GM04504 (cell line): Measurements from ENCODE around the gene KPNA2.
A peak's percentile ranks its signal among the peaks of the same experiment; 100 is the strongest.
"Not testable (repeated sequence)": the region's sequence is repeated elsewhere in the genome, so short reads cannot be mapped to it uniquely, and the experiment has no call there.

Source experiments
- DNase-seq: peaks from one replicate; pipeline ENCODE4 v3.0.0-alpha.2; 2012; ENCODE audit warnings: low read depth

Gene KPNA2

DNA sequence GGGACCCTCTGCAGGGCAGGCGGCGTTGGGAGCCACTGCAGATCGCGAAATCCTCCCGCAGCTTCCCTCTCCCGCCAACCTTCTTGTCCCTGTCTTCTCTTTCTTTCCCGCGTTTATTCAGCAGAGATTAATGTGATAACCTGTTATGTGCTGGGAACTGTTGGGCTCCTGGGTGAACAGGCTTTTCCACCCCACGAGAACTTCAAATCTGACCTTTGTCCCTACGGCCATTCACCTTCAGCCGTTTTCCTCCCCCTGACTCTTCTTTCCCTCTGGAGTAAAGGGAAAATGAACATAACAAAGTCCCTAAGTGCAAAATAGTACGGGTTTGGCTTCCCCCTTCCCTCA lies 15.2 kb upstream of the KPNA2 start:
- no peak for DNase-seq

DNA sequence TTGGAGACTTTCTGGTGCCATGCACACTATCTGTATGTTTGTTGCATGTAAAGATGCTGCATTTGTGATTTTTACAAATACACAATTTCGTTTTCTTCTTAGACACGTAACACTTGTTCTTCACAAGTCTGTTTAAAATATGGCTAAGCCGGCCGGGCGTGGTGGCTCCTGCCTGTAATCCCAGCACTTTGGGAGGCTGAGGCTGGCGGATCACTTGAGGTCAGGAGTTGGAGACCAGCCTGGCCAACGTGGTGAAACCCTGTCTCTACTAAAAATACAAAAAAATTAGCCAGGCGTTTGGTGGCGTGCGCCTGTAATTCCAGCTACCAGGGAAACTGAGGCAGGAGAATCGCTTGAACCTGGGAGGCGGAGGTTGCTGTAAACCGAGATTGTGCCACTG lies 14.7 kb upstream of the KPNA2 start:
- DNase-seq: not testable (repeated sequence)

GRCh38 chr17:68021963-68022362 lies 13.6 kb upstream of the KPNA2 start:
- DNase-seq: no peak

DNA sequence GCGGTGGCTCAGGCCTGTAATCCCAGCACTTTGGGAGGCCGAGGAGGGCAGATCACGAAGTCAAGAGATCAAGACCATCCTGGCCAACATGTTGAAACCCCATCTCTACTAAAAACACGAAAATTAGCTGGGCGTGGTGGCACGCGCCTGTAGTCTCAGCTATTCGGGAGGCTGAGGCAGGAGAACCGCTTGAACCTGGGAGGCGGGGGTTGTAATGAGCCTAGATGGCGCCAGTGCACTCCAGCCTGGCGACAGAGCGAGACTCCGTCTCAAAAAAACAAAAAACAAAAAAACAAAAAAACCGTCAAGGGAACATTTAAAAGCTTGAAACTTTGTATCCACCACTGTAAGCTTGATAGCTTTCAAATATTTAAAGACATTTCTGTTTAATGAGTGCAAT lies 13.0 kb upstream of the KPNA2 start:
- DNase-seq: not testable (repeated sequence)

DNA sequence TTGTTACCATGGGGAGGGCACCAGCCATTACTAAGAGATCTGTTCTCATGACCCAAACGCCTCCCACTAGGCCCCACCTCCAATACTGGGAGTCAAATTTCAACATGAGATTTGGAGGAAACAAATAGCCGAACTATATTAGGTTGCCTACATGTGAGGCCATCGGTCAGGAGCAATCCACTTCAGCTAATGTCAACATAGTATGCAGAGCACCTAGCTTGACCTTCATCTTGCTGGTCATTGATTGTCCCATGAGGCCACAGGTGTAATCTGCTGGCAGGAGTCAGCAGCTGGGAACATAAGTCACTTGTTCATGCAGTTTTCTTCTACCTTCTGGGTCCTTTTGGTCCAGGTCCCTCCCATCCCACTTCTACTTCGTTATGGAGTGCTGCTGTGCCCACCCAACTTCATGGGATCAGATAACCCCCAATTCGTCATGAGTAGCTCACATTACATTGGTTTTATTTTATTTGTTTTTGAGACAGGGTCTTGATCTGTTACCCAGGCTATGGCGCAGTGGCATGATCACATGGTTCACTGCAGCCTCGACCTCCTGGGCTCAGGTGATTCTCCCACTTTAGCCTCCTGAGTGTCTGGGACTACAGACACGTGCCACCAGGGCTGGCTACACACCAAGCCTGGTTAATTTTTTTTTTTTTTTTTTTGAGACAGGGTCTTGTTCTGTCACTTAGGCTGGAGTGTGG lies 5.9 kb upstream of the KPNA2 start:
- no peak for DNase-seq

- DNase-seq: peak; percentile 14
Observed at GRCh38 chr17:68033636-68034451, 1.7 kb upstream of the KPNA2 start.

DNA sequence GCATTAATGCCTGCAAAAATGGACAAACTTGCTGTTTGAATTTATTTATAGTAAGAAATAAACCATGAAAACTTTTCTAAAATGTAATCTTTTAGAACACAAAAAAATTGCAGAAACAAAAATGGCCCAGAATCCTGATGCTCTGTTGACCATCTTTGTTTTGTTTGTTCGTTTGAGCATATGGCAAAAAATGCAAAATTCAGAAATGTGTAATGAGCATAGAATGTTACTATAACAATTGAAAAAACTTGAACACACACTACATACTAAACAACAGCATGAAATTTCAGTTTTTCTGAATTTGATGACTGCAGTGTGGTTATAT lies 1.1 kb upstream of the KPNA2 start:
- no peak for DNase-seq

DNA sequence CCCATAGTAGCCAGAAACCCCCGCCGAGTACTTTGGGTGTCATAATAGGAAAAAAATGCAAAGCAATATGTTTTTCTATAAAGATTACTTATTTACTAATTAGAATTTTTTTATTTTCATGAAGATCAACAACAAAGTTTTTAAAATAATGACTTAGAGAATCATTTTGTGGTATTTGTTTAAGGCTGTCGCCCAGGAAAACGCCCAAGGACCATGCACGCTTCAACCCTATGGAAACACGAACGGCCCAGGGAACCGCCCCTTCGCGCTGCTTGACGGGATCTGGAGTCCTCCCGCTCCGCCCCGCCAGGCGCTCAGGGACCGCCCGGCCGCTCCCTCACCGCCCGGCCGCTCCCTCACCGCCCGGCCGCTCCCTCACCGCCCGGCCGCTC lies 408 bp upstream of the KPNA2 start:
- no peak for DNase-seq

- no peak for DNase-seq
Observed at GRCh38 chr17:68036304-68037147, 991 bp downstream of the KPNA2 start.

GRCh38 chr17:68047153-68047846 lies 11.8 kb downstream of the KPNA2 start:
- DNase-seq: no peak

- not testable (repeated sequence) for DNase-seq
Observed at GRCh38 chr17:68047890-68048542, 12.5 kb downstream of the KPNA2 start.

GRCh38 chr17:68048996-68049395 lies 13.5 kb downstream of the KPNA2 start:
- no peak for DNase-seq

DNA sequence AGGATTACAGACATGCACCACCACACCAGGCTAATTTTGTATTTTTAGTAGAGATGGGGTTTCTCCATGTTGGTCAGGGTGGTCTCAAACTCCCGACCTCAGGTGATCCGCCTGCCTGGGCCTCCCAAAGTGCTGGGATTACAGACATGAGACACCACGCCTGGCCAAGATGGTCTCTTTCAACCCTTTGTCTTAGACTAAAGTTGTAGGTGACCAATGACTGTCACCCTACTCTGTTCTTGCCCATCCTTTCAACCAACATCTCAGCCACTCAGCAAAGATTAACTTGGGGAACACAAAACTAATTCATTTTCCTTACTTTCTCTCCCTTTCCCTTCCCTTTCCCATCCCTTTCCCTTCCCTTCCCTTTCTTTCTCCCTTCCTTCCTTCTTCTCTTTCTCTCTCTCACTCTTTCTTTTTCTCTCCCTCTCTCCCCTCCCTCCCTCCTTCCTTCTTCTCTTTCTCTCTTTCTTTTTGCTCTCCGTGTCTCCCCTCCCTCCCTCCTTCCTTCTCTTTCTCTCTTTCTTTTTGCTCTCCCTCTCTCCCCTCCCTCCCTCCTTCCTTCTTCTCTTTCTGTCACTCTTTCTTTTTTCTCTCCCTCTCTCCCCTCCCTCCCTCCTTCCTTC lies 14.4 kb downstream of the KPNA2 start:
- not testable (repeated sequence) for DNase-seq

DNA sequence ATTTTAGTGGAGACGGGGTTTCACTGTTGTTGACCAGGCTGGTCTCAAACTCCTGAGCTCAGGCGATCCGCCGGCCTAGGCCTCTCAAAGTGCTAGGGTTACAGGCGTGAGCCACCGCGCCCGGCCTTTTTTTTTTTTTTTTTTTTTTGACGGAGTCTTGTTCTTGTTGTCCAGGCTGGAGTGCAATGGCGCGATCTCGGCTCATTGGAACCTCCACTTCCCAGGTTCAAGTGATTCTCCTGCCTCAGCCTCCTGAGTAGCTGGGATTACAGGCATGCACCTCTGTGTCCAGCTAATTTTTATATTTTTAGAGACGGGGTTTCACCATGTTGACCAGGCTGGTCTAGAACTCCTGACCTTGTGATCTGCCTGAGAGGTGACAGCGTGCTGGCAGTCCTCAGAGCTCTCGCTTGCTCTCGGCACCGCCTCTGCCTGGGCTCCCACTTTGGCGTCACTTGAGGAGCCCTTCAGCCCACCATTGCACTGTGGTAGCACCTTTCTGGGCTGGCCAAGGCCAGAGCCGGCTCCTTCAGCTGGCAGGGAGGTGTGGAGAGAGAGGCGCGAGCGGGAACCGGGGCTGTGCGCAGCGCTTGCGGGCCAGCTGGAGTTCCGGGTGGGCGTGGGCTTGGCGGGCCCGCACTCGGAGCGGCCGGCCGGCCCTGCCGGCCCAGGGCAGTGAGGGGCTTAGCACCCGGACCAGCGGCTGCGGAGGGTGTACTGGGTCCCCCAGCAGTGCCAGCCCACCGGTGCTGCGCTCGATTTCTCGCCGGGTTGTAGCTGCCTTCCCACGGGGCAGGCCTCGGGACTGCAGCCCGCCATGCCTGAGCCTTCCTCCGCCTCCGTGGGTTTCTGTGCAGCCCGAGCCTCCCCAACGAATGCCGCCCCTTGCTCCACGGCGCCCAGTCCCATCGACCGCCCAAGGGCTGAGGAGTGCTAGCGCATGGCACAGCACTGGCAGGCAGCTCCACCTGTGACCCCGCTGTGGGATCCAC lies 16.1 kb downstream of the KPNA2 start:
- not testable (repeated sequence) for DNase-seq

DNA sequence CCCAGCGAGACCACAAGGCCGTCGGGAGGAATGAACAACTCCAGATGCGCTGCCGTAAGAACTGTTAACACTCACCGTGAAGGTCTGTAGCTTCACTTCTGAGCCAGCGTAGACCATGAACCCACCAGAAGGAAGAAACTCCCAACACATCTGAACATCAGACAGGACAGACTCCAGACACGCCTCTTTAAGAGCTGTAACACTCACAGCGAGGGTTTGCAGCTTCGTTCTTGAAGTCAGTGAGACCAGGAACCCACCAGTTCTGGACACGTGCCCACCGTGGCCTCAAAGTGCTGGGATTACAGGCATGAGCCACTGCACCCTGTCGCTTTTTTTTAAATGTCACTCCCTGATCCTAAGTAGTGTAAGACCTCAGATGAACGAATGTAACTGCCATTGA lies 17.3 kb downstream of the KPNA2 start:
- DNase-seq: no peak

DNA sequence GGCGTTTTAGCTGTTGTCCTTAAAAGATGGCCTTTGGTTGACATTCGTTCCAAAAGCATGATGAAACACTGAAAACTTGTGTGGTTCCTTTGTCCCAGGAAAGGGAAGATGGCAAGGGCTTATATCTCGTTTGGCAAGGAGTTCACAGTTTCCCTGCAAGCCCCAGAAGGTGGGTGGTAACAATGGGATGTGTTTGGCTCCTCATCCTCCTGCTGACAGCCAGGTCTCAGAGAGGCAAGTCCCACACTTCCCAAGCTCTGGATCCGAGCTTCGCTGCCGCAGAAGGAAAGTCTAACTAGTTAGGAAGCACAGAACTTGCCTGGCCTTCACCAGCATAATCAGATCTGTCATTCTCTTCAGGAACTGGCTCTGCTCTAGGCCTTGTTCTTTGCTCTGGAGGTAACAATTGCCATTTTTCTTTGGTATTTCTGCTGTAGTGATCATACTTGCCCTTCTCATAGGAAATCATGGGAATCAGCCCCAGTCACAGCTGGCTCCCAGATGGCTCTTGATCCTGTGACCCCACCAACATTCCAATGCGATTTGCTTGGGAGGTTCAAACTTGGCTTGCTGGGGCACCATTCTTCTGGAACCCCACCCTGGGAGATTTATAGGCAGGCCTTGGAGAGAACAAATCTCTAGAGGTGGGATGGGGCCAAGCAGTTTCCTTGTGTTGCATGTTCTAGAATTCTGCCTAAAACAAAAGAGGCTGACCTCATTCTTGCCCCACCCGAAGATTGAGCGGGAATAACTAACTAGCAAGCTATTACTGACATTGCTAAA lies 17.9 kb downstream of the KPNA2 start:
- peak; percentile 96 for DNase-seq

- peak; percentile 66 for DNase-seq
Observed at GRCh38 chr17:68054296-68054900, 18.9 kb downstream of the KPNA2 start.

DNA sequence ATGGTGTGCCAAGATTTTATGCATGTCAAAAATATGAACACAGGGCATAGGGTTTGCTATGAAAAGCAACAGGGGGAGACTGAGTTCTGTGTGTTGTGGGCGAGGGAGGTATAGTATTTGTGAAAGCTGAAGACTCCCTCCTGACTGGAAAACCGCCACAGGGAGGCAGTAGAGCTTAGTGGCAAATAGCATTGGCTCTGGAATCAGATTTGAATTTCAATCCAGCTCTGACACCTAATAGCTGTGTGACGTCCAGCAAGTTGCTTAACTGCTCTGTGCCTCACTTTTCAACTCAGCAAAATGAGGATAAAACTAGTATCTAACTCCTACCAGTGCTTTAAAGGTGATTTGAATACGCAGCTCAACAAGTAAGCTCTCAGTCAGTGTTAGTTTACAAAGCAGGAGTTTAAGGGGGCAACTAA lies 22.0 kb downstream of the KPNA2 start:
- DNase-seq: peak; percentile 27

- DNase-seq: no peak
Observed at GRCh38 chr17:68060336-68060735, 24.8 kb downstream of the KPNA2 start.
